ENCODE data around the gene SUPT20HL2. TPM values are rescaled to one million over a fixed set of nuclear protein-coding genes. Genes with fewer than 3 reads are reported as not detected.

SUPT20HL2 gene
- total and polyA plus RNA-seq, 4 donors = not detected

DNA sequence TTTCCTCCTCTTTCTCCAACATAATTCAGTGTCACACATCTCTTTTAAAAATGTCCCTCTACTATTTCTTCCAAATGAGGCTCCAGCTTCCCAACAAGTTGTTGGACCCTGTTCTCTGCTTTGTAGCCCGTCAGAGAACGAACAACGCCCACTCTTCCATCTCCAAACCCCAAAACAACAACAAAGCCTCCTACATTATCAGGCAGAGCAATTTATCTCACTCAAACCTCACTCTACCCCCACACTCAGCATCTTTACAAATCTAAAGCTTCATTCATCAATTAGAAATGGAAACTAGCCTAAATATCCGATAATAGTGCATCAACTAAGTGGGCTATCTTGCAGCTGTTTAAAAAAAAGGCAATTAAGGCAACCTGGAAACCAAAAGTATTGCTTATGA lies 20.5 kb downstream of the SUPT20HL2 start:
- no peak overlapping the region for H3K9ac ChIP-seq (ENCODE audit: insufficient read depth in 1 of 2, low read length in 2 of 2)
- 77 to 97% methylated on average over 4 of the region's 4 CpGs for WGBS, 2 donors
- TF ChIP-seq CTCF (IDR thresholded peaks at IDR 0.05; ENCODE audit: control extremely low read depth, extremely low read depth) = no peak
- no peak overlapping the region for H3K4me3 ChIP-seq
- no peak overlapping the region for H3K27ac ChIP-seq (ENCODE audit: low read depth in 1 of 2, low read length in 1 of 2)
- no peaks in the 10 kb centered on the region for H3K36me3 ChIP-seq (ENCODE audit: control insufficient read depth in 4 of 4, insufficient read depth in 4 of 4, low read length in 4 of 4)
- DNase-seq (no peak), ATAC-seq (ENCODE audit: insufficient read depth, low FRiP score) (no peak)
- no peaks in the 10 kb centered on the region for H3K9me3 ChIP-seq (ENCODE audit: control insufficient read depth in 4 of 4, insufficient read depth in 3 of 4, low read length in 3 of 4)
- H3K4me1 ChIP-seq (ENCODE audit: control insufficient read depth in 5 of 5, insufficient read depth in 5 of 5, low read length in 5 of 5) = peaks cover 0 to 3% (median 0%) of the 10 kb centered on the region in 5 donors
- H3K27me3 ChIP-seq (ENCODE audit: control insufficient read depth in 3 of 3, insufficient read depth in 3 of 3, low read length in 2 of 3) = peaks cover 4 to 48% (median 35%) of the 10 kb centered on the region in 3 donors

DNA sequence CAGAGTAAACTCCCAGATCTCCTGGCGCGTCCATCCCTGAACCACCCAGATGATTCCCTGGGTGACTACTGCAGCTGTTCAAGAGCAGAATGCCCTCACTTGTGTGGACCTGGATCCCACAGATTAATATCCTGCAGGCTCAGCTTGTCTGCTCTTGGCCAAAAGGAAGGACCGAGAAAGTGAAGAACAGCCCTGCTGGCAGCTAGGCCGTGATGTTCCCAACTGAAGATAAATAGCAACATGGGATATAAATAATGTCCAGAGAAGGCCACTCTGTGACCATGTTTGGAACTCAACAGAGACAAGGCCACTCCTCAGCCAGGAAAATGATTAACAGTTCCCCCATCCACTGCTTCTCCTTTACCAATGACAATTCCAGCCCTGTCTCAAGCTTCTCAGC lies 21.5 kb downstream of the SUPT20HL2 start:
- Histone ChIP-seq H3K4me1 (ENCODE audit: control insufficient read depth in 5 of 5, insufficient read depth in 5 of 5, low read length in 5 of 5) (no peaks in the 10 kb centered on the region), H3K9me3 (ENCODE audit: control insufficient read depth in 4 of 4, insufficient read depth in 3 of 4, low read length in 3 of 4) (peaks cover 0 to 1% (median 0%) of the 10 kb centered on the region in 4 donors), H3K4me3 (no peak overlapping the region), H3K36me3 (ENCODE audit: control insufficient read depth in 4 of 4, insufficient read depth in 4 of 4, low read length in 4 of 4) (no peaks in the 10 kb centered on the region), H3K9ac (ENCODE audit: insufficient read depth in 1 of 2, low read length in 2 of 2) (no peak overlapping the region), H3K27me3 (ENCODE audit: control insufficient read depth in 3 of 3, insufficient read depth in 3 of 3, low read length in 2 of 3) (peaks cover 4 to 41% (median 30%) of the 10 kb centered on the region in 3 donors), H3K27ac (ENCODE audit: low read depth in 1 of 2, low read length in 1 of 2) (no peak overlapping the region)
- ATAC-seq (ENCODE audit: insufficient read depth, low FRiP score) (no peak), DNase-seq (no peak)
- 91 to 100% methylated on average over 4 of the region's 4 CpGs for WGBS, 2 donors
- TF ChIP-seq CTCF (IDR thresholded peaks at IDR 0.05; ENCODE audit: control extremely low read depth, extremely low read depth) = no peak

- no peak for TF ChIP-seq CTCF (IDR thresholded peaks at IDR 0.05; ENCODE audit: control extremely low read depth, extremely low read depth)
- peaks cover 0 to 50% (median 22%) of the 10 kb centered on the region in 3 donors for H3K27me3 ChIP-seq (ENCODE audit: control insufficient read depth in 3 of 3, insufficient read depth in 3 of 3, low read length in 2 of 3)
- H3K9ac ChIP-seq (ENCODE audit: insufficient read depth in 1 of 2, low read length in 2 of 2) = no peak overlapping the region
- H3K36me3 ChIP-seq (ENCODE audit: control insufficient read depth in 4 of 4, insufficient read depth in 4 of 4, low read length in 4 of 4) = no peaks in the 10 kb centered on the region
- no peak overlapping the region for H3K27ac ChIP-seq (ENCODE audit: low read depth in 1 of 2, low read length in 1 of 2)
- ATAC-seq (ENCODE audit: insufficient read depth, low FRiP score) (no peak), DNase-seq (no peak)
- 84 to 86% methylated on average over 5 of the region's 5 CpGs for WGBS, 2 donors
- peaks cover 0 to 16% (median 0%) of the 10 kb centered on the region in 5 donors for H3K4me1 ChIP-seq (ENCODE audit: control insufficient read depth in 5 of 5, insufficient read depth in 5 of 5, low read length in 5 of 5)
- peaks cover 0 to 1% (median 0%) of the 10 kb centered on the region in 4 donors for H3K9me3 ChIP-seq (ENCODE audit: control insufficient read depth in 4 of 4, insufficient read depth in 3 of 4, low read length in 3 of 4)
- H3K4me3 ChIP-seq = no peak overlapping the region
Measured at GRCh38 chrX:24285082-24285481, 28.8 kb downstream of the SUPT20HL2 start.

All from lung (tissue), 12 donors.